ENCODE measurements around the gene SOCS6.

- TF ChIP-seq CTCF (IDR thresholded peaks at IDR 0.05) = no peak
- no peak for TF ChIP-seq EP300 (IDR thresholded peaks at IDR 0.05; ENCODE audit: low read depth)
- TF ChIP-seq POLR2A (IDR thresholded peaks at IDR 0.05) = no peak
- peak in 1 of 3 donors; percentile 47 for TF ChIP-seq POLR2AphosphoS5 (IDR thresholded peaks at IDR 0.05)
Measured at GRCh38 chr18:70292628-70293027, 3.8 kb downstream of the SOCS6 start.

All from transverse colon (tissue), 4 donors.